ENCODE measurements around the gene PATE3. TPM values are rescaled to one million over a fixed set of nuclear protein-coding genes. Genes with fewer than 3 reads are reported as not detected.

Gene PATE3
- total RNA-seq, 1 donor from 2014 or later: not detected

DNA sequence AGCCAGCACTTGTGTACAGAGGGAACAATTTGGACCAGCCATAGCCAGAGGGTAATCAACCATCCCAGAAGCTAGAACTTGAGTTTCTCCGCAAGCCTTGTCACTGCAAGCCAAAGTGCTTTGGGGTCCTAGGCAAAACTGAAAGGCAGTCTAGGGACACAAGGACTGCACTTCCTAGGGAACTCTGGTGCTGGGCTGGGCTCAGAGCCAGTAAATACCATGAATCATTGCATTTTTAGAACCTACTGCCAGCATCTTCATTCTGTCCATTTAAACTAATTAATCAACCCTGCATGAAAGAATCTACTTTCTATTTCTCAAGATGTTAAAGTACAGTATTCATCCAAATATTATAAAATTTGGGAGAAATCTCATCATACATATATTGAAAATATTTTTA lies 20.0 kb downstream of the PATE3 start:
- no peaks in the 10 kb centered on the region for H3K4me1 Mint-ChIP-seq (ENCODE audit: low read depth)
- H3K36me3 Mint-ChIP-seq (ENCODE audit: low read depth): peaks cover 1% of the 10 kb centered on the region
- H3K9me3 Mint-ChIP-seq (ENCODE audit: low read depth): peaks cover 15% of the 10 kb centered on the region
- TF ChIP-seq, protein P1, sequence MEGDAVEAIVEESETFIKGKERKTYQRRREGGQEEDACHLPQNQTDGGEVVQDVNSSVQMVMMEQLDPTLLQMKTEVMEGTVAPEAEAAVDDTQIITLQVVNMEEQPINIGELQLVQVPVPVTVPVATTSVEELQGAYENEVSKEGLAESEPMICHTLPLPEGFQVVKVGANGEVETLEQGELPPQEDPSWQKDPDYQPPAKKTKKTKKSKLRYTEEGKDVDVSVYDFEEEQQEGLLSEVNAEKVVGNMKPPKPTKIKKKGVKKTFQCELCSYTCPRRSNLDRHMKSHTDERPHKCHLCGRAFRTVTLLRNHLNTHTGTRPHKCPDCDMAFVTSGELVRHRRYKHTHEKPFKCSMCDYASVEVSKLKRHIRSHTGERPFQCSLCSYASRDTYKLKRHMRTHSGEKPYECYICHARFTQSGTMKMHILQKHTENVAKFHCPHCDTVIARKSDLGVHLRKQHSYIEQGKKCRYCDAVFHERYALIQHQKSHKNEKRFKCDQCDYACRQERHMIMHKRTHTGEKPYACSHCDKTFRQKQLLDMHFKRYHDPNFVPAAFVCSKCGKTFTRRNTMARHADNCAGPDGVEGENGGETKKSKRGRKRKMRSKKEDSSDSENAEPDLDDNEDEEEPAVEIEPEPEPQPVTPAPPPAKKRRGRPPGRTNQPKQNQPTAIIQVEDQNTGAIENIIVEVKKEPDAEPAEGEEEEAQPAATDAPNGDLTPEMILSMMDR (IDR thresholded peaks at IDR 0.05): no peak
- H3K27ac Mint-ChIP-seq (ENCODE audit: unreplicated experiment): no peak overlapping the region
- DNase-seq (ENCODE audit: low spot score): no peak
- peaks cover 5% of the 10 kb centered on the region for H3K27me3 Mint-ChIP-seq (ENCODE audit: low read depth)
- H3K4me3 Mint-ChIP-seq (ENCODE audit: unreplicated experiment): no peak overlapping the region

DNA sequence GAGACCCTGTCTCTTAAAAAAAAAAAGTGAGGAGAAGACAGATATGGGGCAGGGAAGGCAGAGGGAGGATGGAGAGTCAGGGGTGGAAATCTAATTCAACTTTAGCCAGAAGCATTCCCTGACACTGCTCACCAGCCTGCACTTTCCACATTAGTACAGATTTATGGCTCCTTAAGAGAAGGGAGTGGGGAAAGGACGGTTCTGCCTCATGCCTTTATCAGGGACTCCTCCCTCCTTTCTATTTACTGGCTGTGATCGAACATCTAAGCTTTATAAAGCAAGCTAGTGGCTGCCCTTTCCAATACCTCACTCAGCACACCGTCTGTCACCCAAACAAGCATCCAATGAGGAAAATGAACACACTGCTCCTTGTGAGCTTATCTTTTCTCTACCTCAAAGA lies 45.1 kb downstream of the PATE3 start, which contains the start of gene PATE4:
TSS of gene PATE4 (plus strand) at position 301 of the 400 bp plus-strand sequence. CDS start at position 345, 44 bp downstream.
- H3K27ac Mint-ChIP-seq (ENCODE audit: unreplicated experiment): no peak within 1 kb of the TSS
- no peaks in the 10 kb centered on the region for H3K4me1 Mint-ChIP-seq (ENCODE audit: low read depth)
- peaks cover 7% of the 10 kb centered on the region for H3K9me3 Mint-ChIP-seq (ENCODE audit: low read depth)
- H3K4me3 Mint-ChIP-seq (ENCODE audit: unreplicated experiment): no peak within 1 kb of the TSS
- peaks cover 30% of the 10 kb centered on the region for H3K27me3 Mint-ChIP-seq (ENCODE audit: low read depth)
- DNase-seq (ENCODE audit: low spot score): no peak
- TF ChIP-seq, protein P1 (IDR thresholded peaks at IDR 0.05): no peak
- no peaks in the 10 kb centered on the region for H3K36me3 Mint-ChIP-seq (ENCODE audit: low read depth)

GRCh38 chr11:125835748-125836147 lies 47.8 kb downstream of the PATE3 start:
- peaks cover 7% of the 10 kb centered on the region for H3K9me3 Mint-ChIP-seq (ENCODE audit: low read depth)
- DNase-seq (ENCODE audit: low spot score): no peak
- H3K4me3 Mint-ChIP-seq (ENCODE audit: unreplicated experiment): no peak overlapping the region
- TF ChIP-seq, protein P1 (IDR thresholded peaks at IDR 0.05): no peak
- H3K36me3 Mint-ChIP-seq (ENCODE audit: low read depth): no peaks in the 10 kb centered on the region
- H3K4me1 Mint-ChIP-seq (ENCODE audit: low read depth): no peaks in the 10 kb centered on the region
- no peak overlapping the region for H3K27ac Mint-ChIP-seq (ENCODE audit: unreplicated experiment)
- peaks cover 30% of the 10 kb centered on the region for H3K27me3 Mint-ChIP-seq (ENCODE audit: low read depth)

Other genes with a start within 250 kb of the PATE3 start
- 88.6 to 95.0 TPM (median 91.1 TPM) in 3 replicates for gene EI24, start 218.7 kb upstream of the PATE3 start, total RNA-seq
- gene STT3A, start 195.3 kb upstream of the PATE3 start, total RNA-seq: 247 to 286 TPM (median 252 TPM) in 3 replicates
- gene CHEK1, start 163.0 kb upstream of the PATE3 start, total RNA-seq: 18.3 to 28.4 TPM (median 23.5 TPM) in 3 replicates
- 0.20 to 0.56 TPM in 2 of 3 replicates, not detected in the other for gene ACRV1, start 107.3 kb upstream of the PATE3 start, total RNA-seq
- not detected in 3 replicates for gene PATE1, start 41.8 kb upstream of the PATE3 start, total RNA-seq
- gene PATE2, start 9.3 kb upstream of the PATE3 start, total RNA-seq: not detected in 3 replicates
- gene PATE4, start 45.2 kb downstream of the PATE3 start, total RNA-seq: not detected in 3 replicates
- gene HYLS1, start 99.5 kb downstream of the PATE3 start, total RNA-seq: 4.3 to 4.7 TPM (median 4.5 TPM) in 3 replicates
- 7.7 to 10.0 TPM (median 8.4 TPM) in 3 replicates for gene PUS3, start 115.1 kb downstream of the PATE3 start, total RNA-seq
- not detected in 3 replicates for gene DDX25, start 116.4 kb downstream of the PATE3 start, total RNA-seq
- not detected in 3 replicates for gene VSIG10L2, start 157.9 kb downstream of the PATE3 start, total RNA-seq